ENCODE measurements around the gene RPL21. TPM values are rescaled to one million over a fixed set of nuclear protein-coding genes. Genes with fewer than 3 reads are reported as not detected.

Gene RPL21
- total RNA-seq, 6 experiments from 2014 or later = 174 to 362 (median 317) TPM

GRCh38 chr13:27276188-27276587 is 24.8 kb downstream of the RPL21 start:
- Histone ChIP-seq H3K27me3 (no peaks in the 10 kb centered on the region), H3K36me3 (peaks cover 0 to 3% (median 0%) of the 10 kb centered on the region in 4 donors), H3K9me3 (no peaks in the 10 kb centered on the region), H3K27ac (no peak overlapping the region), H3K4me1 (peaks cover 0 to 14% (median 0%) of the 10 kb centered on the region in 4 donors), H3K4me3 (no peak overlapping the region)
- DNase-seq (no peak), ATAC-seq (peak in 1 of 4 donors; percentile 9)
- no peak for TF ChIP-seq POLR2A (IDR thresholded peaks at IDR 0.05)
- TF ChIP-seq CTCF (IDR thresholded peaks at IDR 0.05) = no peak
- 56% methylated on average over 7 of the region's 7 CpGs for WGBS (ENCODE audit: insufficient coverage, low coverage, low lambda C conversion rate, missing lambda C conversion rate)
- intact Hi-C loops (cut with DNase I) = no loop called here

GRCh38 chr13:27279506-27279905 is 28.1 kb downstream of the RPL21 start:
- Histone ChIP-seq H3K9me3 (no peaks in the 10 kb centered on the region), H3K36me3 (no peaks in the 10 kb centered on the region), H3K27ac (no peak overlapping the region), H3K4me3 (no peak overlapping the region), H3K4me1 (no peaks in the 10 kb centered on the region), H3K27me3 (no peaks in the 10 kb centered on the region)
- ATAC-seq = no peak
- no peak for DNase-seq
- WGBS (ENCODE audit: insufficient coverage, low coverage, low lambda C conversion rate, missing lambda C conversion rate) = 100% methylated on average over 4 of the region's 7 CpGs
- intact Hi-C loops (cut with DNase I) = no loop called here
- TF ChIP-seq POLR2A (IDR thresholded peaks at IDR 0.05) (no peak), CTCF (IDR thresholded peaks at IDR 0.05) (no peak)

GRCh38 chr13:27280009-27280656 is 28.8 kb downstream of the RPL21 start:
- no peak overlapping the region for H3K4me3 ChIP-seq
- H3K4me1 ChIP-seq = no peaks in the 10 kb centered on the region
- ATAC-seq = no peak
- intact Hi-C loops (cut with DNase I) = loop anchor here in 1 of 2 donors (10.0 kb wide), 1 partner anchor 75 kb away; no protein-coding TSS in a partner anchor
- no peak for DNase-seq
- H3K9me3 ChIP-seq = no peaks in the 10 kb centered on the region
- TF ChIP-seq CTCF (IDR thresholded peaks at IDR 0.05) = no peak
- no peak for TF ChIP-seq POLR2A (IDR thresholded peaks at IDR 0.05)
- WGBS (ENCODE audit: insufficient coverage, low coverage, low lambda C conversion rate, missing lambda C conversion rate) = 57% methylated on average over 2 of the region's 5 CpGs
- no peak overlapping the region for H3K27ac ChIP-seq
- no peaks in the 10 kb centered on the region for H3K27me3 ChIP-seq
- H3K36me3 ChIP-seq = no peaks in the 10 kb centered on the region

- Histone ChIP-seq H3K27me3 (no peaks in the 10 kb centered on the region), H3K9me3 (no peaks in the 10 kb centered on the region), H3K27ac (no peak overlapping the region), H3K4me3 (no peak overlapping the region), H3K4me1 (no peaks in the 10 kb centered on the region), H3K36me3 (no peaks in the 10 kb centered on the region)
- no peak for DNase-seq
- intact Hi-C loops (cut with DNase I) = loop anchor here in 1 of 2 donors (10.0 kb wide), 1 partner anchor 74 kb away; no protein-coding TSS in a partner anchor
- TF ChIP-seq CTCF (IDR thresholded peaks at IDR 0.05) = no peak
- TF ChIP-seq POLR2A (IDR thresholded peaks at IDR 0.05) = no peak
- ATAC-seq = no peak
- 74% methylated on average over 2 of the region's 4 CpGs for WGBS (ENCODE audit: insufficient coverage, low coverage, low lambda C conversion rate, missing lambda C conversion rate)
Observed at GRCh38 chr13:27280841-27281240, 29.5 kb downstream of the RPL21 start.

Measured in right lobe of liver (tissue), 6 donors.